HG03039 (cell line): ENCODE measurements around the gene ADGRE1.
A peak's percentile ranks its signal among the peaks of the same experiment; 100 is the strongest.
"Not testable (repeated sequence)": the region's sequence is repeated elsewhere in the genome, so short reads cannot be mapped to it uniquely, and the experiment has no call there.

Experiments
- ATAC-seq: cut with Tn5 transposase; IDR thresholded peaks from one replicate; pipeline ENCODE4 v1.9.1; 2021; ENCODE audit warnings: mild to moderate bottlenecking, moderate library complexity; ENCODE audit not compliant: unreplicated experiment

ADGRE1 gene, protein sequence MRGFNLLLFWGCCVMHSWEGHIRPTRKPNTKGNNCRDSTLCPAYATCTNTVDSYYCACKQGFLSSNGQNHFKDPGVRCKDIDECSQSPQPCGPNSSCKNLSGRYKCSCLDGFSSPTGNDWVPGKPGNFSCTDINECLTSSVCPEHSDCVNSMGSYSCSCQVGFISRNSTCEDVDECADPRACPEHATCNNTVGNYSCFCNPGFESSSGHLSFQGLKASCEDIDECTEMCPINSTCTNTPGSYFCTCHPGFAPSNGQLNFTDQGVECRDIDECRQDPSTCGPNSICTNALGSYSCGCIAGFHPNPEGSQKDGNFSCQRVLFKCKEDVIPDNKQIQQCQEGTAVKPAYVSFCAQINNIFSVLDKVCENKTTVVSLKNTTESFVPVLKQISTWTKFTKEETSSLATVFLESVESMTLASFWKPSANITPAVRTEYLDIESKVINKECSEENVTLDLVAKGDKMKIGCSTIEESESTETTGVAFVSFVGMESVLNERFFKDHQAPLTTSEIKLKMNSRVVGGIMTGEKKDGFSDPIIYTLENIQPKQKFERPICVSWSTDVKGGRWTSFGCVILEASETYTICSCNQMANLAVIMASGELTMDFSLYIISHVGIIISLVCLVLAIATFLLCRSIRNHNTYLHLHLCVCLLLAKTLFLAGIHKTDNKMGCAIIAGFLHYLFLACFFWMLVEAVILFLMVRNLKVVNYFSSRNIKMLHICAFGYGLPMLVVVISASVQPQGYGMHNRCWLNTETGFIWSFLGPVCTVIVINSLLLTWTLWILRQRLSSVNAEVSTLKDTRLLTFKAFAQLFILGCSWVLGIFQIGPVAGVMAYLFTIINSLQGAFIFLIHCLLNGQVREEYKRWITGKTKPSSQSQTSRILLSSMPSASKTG

DNA sequence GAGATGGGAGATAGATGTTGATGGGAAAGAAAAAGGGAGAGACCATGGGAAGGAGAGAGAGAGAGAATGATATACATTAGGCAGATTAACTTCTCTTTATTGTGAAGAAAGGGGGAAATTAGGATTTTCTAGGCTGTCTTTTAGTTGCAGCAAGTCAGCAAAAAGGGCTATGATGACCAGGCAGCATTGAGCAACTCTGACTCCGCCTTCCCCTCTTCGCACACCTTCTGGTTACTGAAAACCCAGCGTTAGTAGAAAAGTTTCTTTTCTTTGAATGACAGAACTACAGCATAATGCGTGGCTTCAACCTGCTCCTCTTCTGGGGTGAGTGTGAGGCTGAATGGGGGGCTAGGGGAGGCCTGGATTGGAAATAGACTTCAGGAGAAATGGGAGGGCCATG, at the start of gene ADGRE1:
TSS of gene ADGRE1 (plus strand) at position 264 of the 400 bp plus-strand sequence. CDS start at position 294, 30 bp downstream.
- ATAC-seq = no peak

GRCh38 chr19:6838062-6838655, 49.2 kb upstream of the ADGRE1 start:
- ATAC-seq = no peak

DNA sequence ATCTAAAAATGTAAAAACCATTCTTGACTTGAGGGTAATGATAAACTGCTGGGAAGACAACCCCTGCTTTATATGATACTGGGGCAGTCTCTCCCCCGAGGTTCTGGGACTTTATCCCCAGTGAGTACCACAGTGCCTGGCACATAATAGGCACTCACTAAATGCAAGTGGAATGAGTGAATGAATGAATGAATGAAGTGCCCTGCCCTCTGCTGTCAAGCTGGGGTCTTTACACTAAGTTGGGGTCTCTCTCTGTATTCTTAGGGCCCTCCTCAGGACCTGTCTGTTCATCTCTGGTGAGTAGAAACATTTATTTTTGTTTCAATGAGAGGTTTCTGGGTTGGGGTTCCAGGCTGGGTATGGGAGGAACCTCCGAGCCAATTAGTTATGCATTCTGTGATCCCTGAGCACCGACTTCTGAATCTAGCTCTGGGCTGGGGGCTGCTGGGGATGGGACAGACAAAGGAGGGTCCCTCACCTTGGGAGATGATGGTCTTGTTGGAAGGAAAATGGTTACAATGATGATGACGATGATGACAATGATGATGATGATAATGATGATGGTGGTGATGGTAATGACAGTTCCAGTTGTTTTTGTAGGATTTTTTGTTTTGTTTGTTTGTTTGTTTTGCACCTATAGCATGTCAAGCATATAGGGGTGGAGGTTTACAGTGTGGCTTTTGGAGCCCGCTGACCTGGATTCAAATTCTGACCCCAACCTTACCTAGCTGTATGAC, 44.3 kb upstream of the ADGRE1 start:
- ATAC-seq = no peak

- no peak for ATAC-seq
Measured at GRCh38 chr19:6847828-6848200, 39.6 kb upstream of the ADGRE1 start.

DNA sequence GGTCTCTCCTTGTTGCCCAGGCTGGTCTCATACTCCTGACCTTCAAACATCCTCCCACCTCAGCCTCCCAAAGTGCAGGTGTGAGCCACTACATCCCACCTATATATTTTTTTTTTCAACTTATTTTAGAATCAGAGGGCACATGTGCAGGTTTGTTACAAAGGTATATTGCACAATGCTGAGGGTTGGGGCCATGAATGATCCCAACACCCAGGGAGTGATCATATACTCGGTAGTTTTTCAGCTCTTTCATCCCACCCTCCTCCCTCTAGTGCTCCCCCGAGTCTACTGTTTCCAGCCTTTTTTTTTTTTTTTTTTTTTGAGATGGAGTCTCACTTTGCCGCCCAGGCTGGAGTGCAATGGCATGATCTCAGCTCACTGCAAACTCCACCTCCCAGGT, 38.4 kb upstream of the ADGRE1 start:
- no peak for ATAC-seq

- ATAC-seq = no peak
Measured at GRCh38 chr19:6849876-6850275, 37.5 kb upstream of the ADGRE1 start.

DNA sequence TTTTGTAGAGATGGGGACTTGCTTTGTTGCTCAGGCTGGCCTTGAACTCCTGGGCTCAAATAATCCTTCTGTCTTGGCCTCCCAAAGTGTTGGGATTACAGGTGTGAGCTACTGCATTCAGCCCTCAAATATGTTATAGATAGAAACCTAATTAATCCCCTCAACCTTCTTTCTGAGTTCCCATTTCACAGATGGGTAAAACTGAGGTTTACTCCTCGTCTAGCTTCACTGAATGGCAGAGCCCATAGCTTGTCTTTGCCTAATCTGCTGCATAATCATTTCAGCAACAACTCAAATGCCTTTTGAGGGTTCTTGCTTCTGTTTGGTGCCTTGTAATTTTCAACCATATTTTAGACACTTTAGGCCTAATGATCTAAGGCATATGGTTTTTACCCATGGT, 36.0 kb upstream of the ADGRE1 start:
- no peak for ATAC-seq

DNA sequence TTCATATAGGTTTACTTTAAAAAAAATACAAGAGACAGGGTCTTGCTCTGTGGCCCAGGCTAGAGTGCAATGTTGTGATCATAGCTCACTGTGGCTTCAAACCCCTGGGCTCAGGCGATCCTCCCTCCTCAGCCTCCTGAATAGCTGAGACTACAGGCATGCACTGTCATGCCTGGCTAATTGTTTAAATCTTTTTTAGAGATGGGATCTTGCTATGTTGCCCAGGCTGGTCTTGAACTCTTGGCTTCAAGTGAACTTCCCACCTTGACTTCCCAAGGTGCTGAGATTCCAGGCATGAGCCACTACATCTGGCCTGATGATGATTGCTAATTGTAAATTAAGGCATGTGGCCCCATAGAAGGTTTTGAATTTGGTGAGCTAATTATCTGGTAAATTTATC, 35.4 kb upstream of the ADGRE1 start:
- ATAC-seq = no peak

- no peak for ATAC-seq
Measured at GRCh38 chr19:6853868-6854267, 33.5 kb upstream of the ADGRE1 start.

DNA sequence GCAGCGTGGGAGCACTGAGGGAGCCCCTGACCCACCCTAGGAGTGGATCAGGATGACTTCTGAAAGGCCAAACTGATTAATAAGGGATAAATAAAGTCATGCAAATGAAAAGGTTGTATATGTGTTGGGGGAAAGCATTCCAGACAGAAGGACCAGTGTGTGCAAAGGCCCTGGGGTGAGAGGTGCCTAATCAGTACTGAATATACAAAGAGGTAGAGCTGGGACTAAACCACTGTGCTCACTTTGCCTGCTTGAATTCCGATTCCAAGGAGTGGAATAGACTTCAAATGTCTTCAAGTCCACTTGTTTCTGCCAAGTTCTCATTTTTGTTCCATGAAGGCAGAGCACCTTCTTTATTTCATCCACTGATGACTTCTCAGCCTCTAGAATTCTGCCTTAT, 32.6 kb upstream of the ADGRE1 start:
- ATAC-seq = no peak

- no peak for ATAC-seq
Measured at GRCh38 chr19:6856749-6857372, 30.5 kb upstream of the ADGRE1 start.

GRCh38 chr19:6861683-6862286, 25.6 kb upstream of the ADGRE1 start:
- ATAC-seq = no peak

DNA sequence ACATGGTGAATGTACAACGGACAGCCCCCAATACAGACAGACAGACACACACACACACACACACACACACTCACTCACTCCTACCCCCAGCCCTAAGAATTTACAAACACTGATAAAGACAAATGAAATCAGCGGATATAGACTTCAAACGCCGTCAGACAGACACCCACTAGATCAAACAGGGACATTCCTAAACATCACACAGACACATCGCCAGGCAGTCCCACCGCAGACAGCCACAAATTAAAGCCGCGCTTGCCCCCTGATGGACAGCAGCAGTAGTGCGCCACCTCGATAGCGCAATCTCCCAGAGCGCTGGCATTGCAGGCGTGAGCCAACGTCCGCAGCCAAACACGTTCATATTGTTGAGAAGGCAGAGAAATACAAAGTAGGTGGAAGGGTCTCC, 24.7 kb upstream of the ADGRE1 start:
- peak; percentile 57 for ATAC-seq

GRCh38 chr19:6864325-6864940, 22.9 kb upstream of the ADGRE1 start:
- no peak for ATAC-seq

DNA sequence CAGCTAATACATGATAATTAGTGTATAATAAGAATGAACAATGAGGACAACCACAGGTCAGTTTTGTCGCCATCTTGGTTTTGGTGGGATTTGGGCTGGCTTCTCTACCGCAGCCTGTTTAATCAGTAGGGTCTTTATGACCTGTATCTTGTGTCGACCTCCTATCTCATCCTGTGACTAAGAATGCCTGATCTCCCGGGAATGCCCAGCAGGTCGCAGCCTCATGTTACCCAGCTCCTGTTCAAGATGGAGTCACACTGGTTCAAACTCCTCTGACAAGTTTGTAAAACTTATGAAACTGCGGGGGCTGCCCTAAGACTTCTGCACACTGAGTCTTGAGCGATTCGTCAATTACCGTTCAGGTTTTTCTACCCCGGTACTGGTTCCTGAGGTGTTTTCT, 21.5 kb upstream of the ADGRE1 start:
- no peak for ATAC-seq

- ATAC-seq = no peak
Measured at GRCh38 chr19:6866741-6867151, 20.6 kb upstream of the ADGRE1 start.

- no peak for ATAC-seq
Measured at GRCh38 chr19:6868351-6868750, 19.0 kb upstream of the ADGRE1 start.

DNA sequence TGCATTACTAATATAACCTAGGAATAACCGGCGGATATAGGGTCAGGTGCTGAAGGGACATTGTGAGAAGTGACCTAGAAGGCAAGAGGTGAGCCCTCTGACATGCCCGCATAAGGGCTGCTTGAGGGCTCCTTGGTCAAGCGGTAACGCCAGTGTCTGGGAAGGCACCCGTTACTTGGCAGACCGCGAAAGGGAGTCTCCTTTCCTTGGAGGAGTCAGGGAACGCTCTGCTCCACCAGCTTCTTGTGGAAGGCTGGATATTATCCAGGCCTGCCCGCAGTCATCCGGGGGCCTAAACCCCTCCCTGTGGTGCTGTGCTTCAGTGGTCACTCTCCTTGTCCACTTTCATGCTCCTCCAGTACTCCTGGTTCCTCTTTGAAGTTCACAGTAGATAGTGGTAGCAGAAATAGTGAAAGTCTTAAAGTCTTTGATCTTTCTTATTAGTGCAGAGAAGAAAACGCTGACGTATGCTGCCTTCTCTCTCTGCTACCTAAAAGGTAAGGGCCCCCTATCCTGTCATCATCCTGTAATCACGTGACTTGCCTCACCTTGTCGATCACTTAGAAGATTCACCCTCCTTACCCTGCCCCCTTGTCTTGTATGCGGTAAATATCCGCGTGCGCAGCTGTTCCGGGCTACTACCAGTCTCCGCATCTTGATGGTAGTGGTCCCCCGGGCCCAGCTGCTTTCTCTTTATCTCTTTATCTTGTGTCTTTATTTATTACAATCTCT, 18.1 kb upstream of the ADGRE1 start:
- not testable (repeated sequence) for ATAC-seq
